ENCODE measurements around the gene GSTT4.
A peak's percentile ranks its signal among the peaks of the same experiment; 100 is the strongest.
"Not testable (repeated sequence)": the region's sequence is repeated elsewhere in the genome, so short reads cannot be mapped to it uniquely, and the experiment has no call there.

The GSTT4 gene

DNA sequence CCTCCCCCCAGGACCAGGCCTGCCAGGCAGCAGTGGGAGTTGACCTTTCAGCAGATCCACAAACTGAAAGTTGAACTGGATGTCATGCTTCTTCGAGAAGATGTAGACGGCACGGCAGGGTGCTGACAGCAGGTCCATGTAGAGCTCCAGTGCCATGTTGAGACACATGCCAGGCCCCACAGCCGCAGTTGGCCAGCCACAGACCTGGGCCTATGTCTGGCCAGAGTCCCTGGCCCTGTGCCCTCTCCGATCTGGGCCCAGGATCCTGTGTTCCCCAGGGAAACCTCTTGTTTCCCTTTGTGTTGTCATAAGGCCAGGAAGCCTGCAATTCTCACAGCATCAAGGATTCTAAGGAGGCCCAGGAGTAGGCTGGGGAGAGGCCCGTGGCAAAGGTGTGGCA lies at the start of gene GSTT4:
GSTT4 (minus strand) TSS at position 253 of the 400 bp plus-strand sequence; CDS start at position 156, 97 bp downstream.
- no peak for DNase-seq

DNA sequence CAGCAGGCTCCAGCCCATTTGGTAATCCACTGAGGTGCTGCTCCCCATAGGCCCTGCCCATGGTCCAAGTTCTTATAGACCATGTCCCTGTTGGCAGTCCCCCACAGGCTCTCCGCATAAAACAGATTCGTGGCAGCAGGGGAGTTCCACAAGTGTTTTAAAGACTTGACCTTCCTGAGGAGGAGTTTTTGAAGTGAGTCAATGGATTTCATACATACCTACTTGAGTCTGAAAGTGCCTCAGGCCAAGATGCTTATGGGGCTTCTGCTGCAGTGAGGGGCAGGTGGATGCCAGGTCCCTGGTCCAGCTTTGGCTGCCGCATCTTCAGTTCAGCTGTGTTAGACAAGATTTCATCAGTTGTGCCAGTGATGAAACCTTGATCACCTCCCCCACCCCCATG lies 49.1 kb upstream of the GSTT4 start:
- no peak for DNase-seq

DNA sequence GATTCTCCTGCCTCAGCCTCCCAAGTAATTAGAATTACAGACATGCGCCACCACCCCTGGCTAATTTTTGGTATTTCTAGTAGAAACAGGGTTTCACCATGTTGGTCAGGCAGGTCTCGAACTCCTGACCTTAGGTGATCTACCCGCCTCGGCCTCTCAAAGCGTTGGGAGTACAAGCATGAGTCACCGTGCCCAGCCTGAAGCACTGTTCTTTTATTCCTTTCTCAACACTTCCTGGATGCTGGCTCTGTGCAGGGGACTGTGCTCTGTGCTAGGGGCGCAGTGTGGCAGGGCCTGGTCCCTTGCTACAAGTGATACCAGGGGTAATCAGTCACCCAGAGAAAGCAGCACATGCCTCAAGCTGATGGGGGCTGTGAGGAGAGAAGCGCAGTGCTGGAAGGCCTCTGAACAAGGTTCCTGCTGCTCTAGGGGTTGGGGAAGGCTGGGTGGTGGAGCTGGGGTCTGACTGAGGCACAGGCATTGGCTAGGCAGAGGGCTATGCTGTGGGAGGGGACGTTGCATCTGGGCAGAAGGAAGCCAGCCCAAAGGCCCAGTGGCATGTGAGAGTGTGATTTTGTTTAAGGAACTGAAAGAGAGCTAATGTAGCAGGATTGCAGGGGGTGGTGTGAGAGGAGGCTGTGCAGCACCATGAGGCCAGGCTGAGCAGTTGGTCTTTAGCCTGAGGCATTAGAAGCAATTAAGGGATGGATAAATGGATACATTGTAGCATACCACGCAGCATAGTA lies 48.4 kb upstream of the GSTT4 start:
- no peak for DNase-seq

DNA sequence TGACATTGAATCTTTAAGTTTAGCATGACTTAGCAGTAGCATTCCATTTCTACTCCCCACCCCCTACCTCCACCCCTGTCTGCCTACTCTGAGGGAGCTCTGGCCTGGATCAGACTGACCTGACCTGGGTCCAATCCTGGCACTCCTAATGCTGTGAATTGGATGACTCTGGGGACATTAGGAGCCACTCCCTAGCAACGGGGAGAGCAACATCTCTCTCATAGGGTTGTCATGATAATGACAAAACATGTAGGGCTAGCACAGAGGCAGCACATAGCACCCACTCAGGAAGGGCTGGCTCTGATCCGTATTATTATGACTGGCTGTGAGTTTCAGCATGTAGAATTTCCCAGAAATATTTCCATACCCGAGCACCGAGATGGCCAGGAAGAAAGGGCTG lies 46.3 kb upstream of the GSTT4 start:
- no peak for DNase-seq

DNA sequence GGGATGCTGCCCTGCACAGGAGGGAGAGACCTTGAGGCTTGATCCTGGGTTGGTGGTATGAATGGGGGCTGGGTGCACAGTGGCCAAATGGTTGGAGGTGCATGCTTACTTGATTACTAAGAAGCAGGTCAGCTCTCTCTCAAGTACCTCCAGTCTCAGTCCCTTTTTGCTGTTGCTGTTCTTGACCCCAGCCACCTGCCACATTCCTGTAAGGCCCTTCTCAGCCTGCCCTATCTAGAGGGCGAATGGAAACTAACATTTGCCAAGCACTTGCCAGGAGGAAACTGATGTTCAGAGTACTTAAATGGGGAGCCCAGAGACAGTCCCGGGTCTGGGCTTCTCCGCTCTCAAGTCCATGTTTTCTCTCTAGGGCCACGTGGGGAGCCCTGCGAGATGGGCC lies 45.8 kb upstream of the GSTT4 start:
- no peak for DNase-seq

DNA sequence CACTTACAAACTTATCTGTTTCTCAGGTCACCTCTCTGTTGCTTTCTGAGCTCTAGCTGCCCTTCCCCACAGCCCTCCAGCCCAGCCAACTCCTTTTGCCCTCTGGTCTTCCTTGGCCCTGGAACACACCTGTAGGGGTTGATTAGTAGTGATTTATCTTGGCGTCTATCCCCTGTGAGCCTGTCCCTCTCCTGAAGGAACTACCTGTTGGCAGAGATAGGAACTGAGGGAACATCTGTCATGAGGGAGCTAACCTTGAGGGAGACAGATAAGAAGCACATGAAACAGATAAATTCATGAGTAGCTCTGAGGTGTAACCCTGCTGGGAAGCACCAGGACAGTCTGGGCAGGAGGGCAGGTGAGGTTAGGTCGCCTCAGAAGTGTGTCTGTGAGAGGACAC lies 44.7 kb upstream of the GSTT4 start:
- DNase-seq, result no peak

DNA sequence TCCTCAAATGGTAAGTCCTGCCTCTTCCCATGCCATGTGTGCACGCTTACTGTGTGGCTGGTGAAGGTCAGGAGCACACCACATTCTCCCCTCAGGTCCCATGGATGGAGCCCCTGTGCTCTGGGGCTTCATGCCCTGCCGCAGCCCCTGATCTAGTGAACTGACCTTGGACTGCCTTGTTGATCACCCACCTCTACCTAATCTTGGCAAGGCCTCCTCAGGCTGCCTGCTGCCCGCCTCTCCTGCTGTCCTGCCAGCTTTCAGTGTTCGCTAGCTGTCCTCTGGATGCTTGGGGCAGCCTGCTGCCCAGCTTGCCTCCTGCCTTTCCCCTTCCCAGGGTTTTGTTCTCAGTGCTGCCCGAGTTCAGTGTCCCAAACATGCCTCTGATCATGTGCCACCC lies 44.0 kb upstream of the GSTT4 start:
- DNase-seq, result no peak

DNA sequence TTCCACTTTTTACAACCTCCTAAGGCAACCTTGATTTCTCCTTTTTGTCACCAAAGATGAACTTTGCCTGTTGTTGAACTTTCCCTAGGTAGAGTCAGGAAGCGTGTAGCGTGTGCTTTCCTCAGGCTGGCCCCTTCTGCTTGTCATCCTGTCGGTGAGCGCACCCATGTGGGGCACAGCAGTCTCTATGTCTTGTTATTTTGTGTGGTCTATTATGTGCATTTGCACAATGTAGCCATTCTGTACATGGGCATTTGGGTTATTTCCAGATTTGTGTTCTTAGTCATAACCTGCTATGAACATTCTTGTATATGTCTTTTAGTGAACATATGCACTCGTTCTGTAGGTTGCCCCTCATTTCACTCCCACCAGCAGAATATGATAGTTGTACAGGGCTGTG lies 40.8 kb upstream of the GSTT4 start:
- DNase-seq, result no peak

DNA sequence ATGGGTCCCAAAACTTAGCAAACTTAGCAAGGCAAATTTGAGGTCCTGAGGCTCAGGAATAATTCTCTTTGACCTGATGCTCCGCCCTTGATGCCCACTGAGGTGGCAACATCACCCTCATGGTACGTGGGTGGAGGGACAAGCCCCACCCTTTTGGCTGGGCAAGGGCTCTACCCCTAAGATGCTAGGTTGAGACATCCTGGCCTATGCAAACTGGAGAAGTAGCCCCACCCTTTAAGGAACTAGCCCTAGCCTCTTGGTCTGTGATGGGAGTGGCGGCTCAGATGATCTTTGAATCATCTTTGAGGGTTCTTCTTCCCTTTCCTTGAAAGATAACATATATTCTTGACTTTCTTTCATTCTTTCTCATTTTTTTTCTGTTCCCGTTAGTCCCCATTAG lies 38.7 kb upstream of the GSTT4 start:
- no peak for DNase-seq

DNA sequence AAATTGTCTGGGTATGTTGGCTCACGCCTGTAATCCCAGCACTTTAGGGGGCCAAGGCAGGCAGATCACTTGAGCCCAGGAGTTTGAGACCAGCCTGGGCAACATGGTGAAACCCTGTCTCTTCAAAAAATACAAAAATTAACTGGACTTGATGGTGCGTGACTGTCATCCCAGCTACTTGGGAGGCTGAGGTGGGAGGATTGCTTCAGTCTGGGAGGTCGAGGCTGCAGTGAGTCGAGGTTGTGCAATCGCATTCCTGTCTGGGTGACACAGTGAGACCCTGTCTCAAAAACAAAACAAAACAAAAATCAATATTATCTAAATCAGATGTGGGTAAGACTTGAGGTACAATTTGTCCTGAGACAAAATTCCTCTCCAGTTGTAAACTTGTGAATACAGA lies 38.2 kb upstream of the GSTT4 start:
- not testable (repeated sequence) for DNase-seq

DNA sequence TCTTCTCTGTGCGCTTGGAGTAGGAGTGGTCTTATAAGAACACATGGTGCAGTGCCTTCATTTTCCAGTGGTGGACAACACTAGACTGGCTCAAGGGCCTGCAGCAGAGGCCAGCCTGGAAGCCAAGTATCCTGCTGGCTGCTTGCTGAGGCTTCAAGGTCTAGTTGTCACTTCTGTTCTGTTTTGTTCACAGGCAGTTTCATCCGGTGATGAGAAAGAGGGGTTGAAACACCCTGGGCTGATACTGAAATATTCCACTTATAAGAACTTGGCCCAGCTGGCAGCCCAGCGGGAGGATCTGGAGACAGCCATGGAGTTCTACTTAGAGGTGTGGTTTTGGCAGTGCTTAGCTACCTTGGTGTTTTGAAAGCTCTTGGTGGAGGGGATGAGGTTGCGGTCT lies 35.7 kb upstream of the GSTT4 start:
- no peak for DNase-seq

DNA sequence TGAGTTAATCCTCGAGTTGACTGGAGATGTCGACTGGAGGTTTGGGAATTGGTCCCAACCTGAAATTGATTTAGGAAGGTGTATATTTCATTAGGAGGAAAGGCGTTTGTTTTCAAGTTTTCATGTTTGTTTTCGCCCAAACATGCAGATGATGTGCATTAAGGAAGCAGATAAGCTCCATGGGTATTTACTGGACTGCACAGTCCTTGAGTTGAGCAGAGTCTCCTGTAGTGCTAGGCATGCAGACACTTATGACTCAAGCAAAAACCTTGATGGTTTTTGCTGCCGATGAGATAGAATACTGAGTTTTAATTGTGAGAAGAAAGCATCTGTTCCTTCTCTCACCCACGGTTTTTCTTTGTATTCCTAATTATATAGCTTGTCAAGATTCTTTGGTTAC lies 33.8 kb upstream of the GSTT4 start:
- DNase-seq, result no peak

DNA sequence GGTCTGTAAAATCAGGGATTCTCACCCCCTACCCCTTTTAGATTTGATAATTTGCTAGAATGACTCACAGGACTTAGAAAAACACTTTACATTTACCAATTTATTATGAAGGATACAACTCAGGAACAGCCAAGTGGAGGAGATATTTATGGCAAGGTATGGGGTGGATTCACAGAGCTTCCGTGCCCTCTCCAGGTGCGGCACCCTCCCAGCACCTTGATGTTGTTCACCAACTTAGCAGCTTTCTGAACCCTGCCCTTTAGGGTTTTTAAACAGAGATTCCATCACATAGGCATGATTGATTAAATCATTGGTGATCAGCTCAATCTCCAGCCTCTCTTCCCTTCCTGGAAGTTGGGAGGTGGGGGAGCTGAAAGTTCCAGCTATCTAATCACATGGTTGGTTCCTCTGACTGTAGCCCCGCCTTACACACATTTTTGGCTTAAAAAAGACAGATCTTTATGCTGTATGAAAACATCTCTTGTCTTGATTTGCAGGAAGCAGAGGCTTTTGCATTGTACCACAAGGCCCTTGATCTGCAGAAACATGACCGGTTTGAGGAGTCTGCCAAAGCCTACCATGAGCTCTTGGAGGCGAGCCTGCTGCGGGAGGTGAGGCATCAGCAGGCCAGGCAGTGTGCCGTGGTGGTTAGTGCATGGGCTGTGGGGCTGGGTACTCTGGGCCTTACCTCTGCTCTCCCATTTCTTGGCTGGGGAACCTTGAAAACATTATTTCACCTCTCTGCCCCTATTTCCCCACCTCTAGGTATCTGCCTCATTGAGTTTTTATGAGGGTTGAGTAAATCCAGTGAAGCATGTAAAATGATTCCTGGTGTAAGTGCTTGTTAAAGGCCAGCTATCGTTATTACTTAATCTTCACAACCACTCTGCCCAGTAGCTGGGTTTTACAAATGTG lies 32.9 kb upstream of the GSTT4 start:
- DNase-seq, result peak in 1 of 2 experiments; percentile 11

DNA sequence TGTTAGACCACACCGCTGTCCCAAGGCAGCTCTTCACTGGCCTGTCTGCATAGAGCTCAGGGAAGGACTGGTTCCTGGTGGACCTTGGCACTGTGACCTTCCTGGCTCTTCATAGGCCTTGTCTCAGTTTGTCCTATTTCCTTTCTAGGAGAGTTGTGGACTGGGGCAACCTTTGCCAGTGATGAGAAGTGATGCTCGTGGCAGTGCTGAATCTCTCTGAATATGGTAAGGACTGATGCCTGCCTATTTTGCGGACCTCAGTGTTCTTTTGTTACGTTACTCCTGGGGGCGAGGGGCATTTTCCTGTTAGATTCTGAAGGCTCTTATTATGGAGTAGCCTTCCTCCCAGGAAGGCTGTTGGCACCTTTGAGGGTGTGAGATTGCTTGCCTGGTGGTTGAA lies 30.0 kb upstream of the GSTT4 start:
- no peak for DNase-seq

DNA sequence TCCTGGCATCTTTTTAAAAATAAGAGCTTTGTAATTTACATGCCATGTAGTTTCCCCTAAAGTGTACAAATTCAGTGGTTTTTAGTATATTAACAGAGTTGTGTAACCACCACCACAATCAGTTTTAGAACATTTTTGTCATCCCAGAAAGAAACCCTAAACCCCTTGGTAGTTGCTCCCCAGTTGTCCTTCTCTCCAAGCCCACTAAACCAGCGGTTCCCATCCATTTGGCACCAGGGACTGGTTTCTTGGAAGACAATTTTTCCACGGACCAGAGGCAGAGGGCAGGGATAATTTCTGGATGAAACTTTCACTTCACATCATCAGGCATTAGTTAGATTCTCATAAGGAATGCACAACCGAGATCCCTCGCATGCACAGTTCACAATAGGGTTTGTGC lies 28.5 kb upstream of the GSTT4 start:
- DNase-seq, result no peak

DNA sequence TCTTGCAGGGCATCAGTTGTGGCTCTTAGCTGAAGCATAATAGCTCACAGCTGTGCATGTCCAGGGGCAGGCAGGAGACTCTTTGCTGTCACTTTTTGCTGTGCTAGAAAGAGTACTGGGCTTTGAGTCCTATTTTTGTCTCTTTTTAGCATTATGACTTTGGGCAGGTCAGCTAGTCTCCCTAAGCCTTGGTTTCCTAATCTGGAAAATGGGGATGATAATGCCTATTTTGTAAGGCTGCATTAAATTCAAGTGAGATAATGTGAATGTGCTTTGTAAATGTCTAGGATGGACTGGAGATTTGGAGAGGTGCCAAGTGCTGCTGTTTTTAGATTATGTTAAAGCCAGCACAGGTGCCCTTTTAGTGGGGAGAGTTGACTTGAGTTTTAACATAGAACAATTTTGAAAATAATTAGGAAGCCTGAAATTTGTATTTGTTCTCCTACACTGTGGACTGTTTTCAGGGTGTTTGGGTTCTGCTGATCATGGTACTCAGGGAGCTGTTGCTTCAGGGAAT lies 25.0 kb upstream of the GSTT4 start:
- no peak for DNase-seq

DNA sequence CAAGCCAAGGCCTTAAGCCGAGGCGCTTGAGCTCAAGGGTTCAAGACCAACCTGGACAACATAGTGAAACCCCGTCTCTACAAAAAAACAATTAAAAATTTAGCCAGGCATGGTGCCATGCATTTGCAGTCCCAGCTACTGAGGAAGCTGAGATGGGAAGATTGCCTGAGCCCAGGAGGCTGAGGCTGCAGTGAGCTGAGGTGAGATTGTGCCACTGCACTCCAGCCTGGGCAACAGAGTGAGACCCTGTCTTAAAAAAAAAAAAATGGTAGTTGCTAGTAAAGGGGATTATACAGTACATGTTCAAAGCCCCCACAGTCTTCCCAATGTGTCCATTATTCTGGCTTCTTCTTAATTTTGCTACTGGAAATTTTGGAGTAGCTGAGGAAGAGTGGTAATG lies 24.1 kb upstream of the GSTT4 start:
- DNase-seq, result no peak

DNA sequence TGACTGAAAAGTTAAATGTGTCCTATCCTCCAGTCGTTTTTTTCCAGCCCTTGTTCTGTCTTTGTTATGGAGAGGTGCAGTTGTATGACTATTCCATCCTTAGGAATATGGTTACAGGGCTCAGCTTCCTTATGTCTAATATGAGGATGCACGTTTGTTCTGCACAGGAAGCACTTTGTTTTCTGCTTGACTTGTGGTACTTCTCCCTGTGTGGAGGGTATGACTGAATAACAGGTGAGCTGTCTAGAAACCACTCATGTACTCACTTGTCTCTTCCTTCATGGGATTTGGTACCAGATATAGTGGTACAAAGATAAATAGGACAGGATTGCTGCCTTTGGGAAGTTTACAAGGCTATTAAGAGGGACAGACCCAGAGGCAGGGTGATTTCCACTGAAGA lies 23.3 kb upstream of the GSTT4 start:
- DNase-seq, result no peak

DNA sequence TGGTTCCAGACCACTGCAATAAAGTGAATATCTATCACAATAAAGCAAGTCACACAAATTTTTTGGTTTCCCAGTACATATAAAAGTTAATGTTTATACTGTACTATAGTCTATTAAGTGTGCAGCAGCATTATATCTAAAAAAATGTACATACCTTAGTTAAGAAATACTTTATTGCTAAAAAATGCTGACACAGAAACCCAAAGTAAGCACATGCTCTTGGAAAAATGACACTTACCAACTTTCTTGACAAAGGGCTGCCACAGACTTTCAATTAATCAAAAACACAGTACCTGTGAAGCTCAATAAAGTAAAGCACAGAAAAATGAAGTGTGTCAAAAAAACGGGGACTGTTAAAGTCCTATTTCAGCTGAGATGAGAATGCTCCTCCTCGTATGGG lies 22.7 kb upstream of the GSTT4 start:
- no peak for DNase-seq

DNA sequence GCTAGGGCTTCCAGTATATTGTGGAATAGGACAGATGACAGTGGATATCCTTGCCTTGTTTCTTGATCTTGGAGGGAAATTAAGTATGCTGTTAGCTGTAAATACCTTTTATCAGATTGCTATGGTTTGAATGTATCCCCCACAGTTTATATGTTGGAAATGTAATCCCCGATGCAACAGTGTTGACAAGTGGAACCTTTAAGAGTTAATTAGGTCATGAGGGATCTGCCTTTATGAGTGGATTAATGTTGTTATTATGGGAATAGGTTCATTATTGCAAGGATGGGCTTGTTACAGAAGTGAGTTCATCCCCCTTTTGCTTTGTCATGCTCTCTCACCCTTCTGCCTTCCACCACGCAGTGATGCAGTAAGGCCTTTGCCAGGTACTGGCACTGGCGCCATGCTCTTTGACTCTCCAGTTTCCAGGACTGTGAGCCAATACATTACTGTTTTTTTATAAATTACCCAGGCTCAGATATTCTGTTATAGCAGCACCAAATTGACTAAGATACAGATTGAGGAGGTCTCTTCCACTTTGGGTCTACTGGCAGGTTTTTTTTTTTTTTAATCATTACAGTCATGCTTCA lies 22.2 kb upstream of the GSTT4 start:
- DNase-seq, result no peak

DNA sequence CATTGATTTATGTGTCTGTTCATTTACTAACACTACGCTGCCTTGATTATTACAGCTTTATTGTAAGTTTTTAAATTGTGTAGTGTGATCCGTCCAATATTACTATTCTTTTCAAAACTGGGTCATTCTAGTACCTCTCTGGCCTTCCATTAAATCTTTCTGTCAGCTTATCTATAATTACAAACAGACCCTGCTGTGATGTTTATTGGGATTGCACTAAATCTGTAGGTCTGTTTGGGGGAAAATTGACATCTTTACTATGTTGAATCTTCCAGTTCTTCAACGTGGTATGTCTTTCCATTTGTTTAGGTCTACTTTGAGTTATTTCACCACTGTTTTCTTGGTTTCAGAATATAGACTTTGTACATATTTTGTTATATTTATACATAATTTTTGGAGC lies 21.5 kb upstream of the GSTT4 start:
- no peak for DNase-seq

DNA sequence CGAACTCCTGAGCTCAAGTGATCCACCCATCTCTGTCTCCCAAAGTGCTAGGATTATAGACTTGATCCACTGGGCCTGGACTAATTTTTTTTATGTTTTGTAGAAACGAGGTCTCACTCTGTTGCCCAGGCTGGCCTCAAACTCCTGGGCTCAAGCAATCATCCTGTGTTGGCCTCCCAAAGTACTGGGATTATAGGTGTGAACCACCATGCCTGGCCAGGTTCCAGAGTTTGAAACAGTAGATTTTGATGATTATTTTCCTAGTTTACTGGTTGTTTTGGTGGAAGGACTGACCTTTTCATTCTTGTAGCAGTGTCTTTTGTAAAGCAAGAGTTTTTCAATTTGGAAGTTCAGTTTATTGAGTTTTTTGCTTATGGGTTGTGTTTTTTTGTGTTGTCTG lies 20.8 kb upstream of the GSTT4 start:
- DNase-seq, result no peak

DNA sequence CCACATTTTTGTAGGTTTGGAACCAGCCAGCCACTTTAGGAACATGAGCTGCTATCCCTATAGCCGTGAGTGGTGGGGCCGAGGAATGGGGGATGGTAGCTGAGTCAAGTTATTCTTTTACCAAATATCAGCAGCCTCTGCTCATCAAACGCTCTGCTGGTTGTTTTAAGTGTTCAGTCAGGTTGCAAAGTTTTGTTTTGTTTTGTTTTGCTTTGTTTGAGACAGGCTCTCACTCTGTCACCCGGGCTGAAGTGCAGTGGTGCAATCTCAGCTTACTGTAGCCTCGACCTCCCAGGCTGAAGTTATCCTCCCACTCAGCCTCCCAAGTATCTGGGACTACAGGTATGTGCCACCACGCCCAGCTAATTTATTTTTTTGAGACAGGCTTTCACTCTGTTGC lies 20.2 kb upstream of the GSTT4 start:
- DNase-seq, result no peak

DNA sequence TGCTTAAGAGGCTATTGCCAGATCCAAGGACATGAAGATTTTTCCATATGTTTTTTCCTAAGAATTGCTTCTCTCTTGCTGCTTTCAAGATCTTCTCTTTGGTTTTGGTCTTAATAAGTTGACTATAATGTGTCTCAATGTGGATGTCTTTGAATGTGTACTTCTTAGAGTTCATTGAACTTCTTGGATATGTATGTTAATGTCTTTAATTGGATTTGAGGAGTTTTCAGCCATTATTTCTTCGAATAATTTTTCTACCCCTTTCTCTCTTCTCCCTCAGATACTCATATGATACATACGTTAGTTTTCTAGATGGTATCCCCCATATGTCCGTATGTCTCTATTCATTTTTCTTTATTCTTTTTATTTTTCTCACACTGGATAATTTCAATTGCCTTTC lies 19.1 kb upstream of the GSTT4 start:
- DNase-seq, result no peak
